Measurements from ENCODE around the gene MTCL1. TPM values are rescaled to one million over a fixed set of nuclear protein-coding genes. Genes with fewer than 3 reads are reported as not detected.

The MTCL1 gene
- total and polyA plus RNA-seq, 8 donors: 7.1 to 16.0 (median 11.9) TPM

GRCh38 chr18:8792688-8793316 lies 87.4 kb downstream of the MTCL1 start:
- H3K27ac ChIP-seq: no peak overlapping the region
- no peak for TF ChIP-seq CTCF (IDR thresholded peaks at IDR 0.05)
- no peaks in the 10 kb centered on the region for H3K27me3 ChIP-seq
- intact Hi-C loops (cut with DNase I): no loop called here
- no peak for DNase-seq
- ATAC-seq: no peak
- no peak overlapping the region for H3K4me3 ChIP-seq
- no peaks in the 10 kb centered on the region for H3K36me3 ChIP-seq
- H3K9me3 ChIP-seq: no peaks in the 10 kb centered on the region
- H3K4me1 ChIP-seq: no peaks in the 10 kb centered on the region

GRCh38 chr18:8793445-8794155 lies 88.2 kb downstream of the MTCL1 start:
- no peak overlapping the region for H3K4me3 ChIP-seq
- H3K27me3 ChIP-seq: no peaks in the 10 kb centered on the region
- H3K36me3 ChIP-seq: no peaks in the 10 kb centered on the region
- ATAC-seq (no peak), DNase-seq (no peak)
- no peak for TF ChIP-seq CTCF (IDR thresholded peaks at IDR 0.05)
- H3K27ac ChIP-seq: no peak overlapping the region
- no peaks in the 10 kb centered on the region for H3K4me1 ChIP-seq
- intact Hi-C loops (cut with DNase I): no loop called here
- H3K9me3 ChIP-seq: no peaks in the 10 kb centered on the region

GRCh38 chr18:8794156-8794933 lies 89.0 kb downstream of the MTCL1 start:
- no peak overlapping the region for H3K27ac ChIP-seq
- ATAC-seq (no peak), DNase-seq (no peak)
- no peak overlapping the region for H3K4me3 ChIP-seq
- H3K9me3 ChIP-seq: no peaks in the 10 kb centered on the region
- H3K36me3 ChIP-seq: no peaks in the 10 kb centered on the region
- no peaks in the 10 kb centered on the region for H3K4me1 ChIP-seq
- TF ChIP-seq CTCF (IDR thresholded peaks at IDR 0.05): no peak
- intact Hi-C loops (cut with DNase I): no loop called here
- H3K27me3 ChIP-seq: no peaks in the 10 kb centered on the region

DNA sequence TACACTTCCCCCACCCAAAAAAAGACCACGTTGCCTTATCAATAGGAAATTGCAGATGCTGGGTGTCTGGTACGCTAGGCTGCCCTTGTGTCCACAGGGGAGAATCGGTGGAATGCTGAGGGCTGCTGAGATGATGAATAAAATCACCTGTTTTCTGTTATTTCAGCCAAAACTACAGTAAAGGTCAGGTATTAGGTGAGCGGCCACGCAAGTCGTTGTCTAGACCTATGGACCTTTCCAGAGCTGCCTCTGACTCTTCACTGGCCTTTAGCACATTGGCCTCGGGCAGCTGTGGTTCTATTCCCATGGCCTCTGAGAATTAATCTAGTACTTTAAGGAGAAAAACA lies 89.6 kb downstream of the MTCL1 start:
- TF ChIP-seq CTCF (IDR thresholded peaks at IDR 0.05): no peak
- no peak overlapping the region for H3K4me3 ChIP-seq
- no peaks in the 10 kb centered on the region for H3K4me1 ChIP-seq
- no peaks in the 10 kb centered on the region for H3K36me3 ChIP-seq
- DNase-seq (no peak), ATAC-seq (no peak)
- no peak overlapping the region for H3K27ac ChIP-seq
- intact Hi-C loops (cut with DNase I): no loop called here
- no peaks in the 10 kb centered on the region for H3K27me3 ChIP-seq
- H3K9me3 ChIP-seq: no peaks in the 10 kb centered on the region

All from left lung (tissue), 10 donors.